ENCODE data around the gene SAFB. TPM values are rescaled to one million over a fixed set of nuclear protein-coding genes. Genes with fewer than 3 reads are reported as not detected.

Gene SAFB
- total and polyA plus RNA-seq, 2 of the 4 experiments (the other 2 are of a cell fraction), result 18.5 to 41.2 TPM

GRCh38 chr19:5619946-5620345 lies 2.9 kb upstream of the SAFB start:
- BruUV-seq (replicated peaks), result no TSS peak
- intact Hi-C loops (cut with micrococcal nuclease), result loop anchor here (5.0 kb wide), 1 partner anchor 47 kb away; no protein-coding TSS in a partner anchor

More at GRCh38 chr19:5619946-5620345, 2.9 kb upstream of the SAFB start:
- Histone ChIP-seq H3K9me3 (ENCODE audit: control insufficient read depth, insufficient read depth, low read length) (no peaks in the 10 kb centered on the region), H3K4ac (ENCODE audit: low read depth, low read length) (no peak overlapping the region), H4K5ac (ENCODE audit: low read depth, low read length) (no peak overlapping the region), H3K79me1 (ENCODE audit: low read depth in 1 of 2, low read length in 2 of 2) (peaks cover 34 to 56% of the 10 kb centered on the region in 2 experiments), H2AK5ac (ENCODE audit: low read depth, low read length) (no peak overlapping the region), H3K9ac (ENCODE audit: low read depth, low read length) (no peak overlapping the region), H3K27ac (ENCODE audit: insufficient read depth, low read length) (no peak overlapping the region), H3K4me1 (ENCODE audit: control insufficient read depth, insufficient read depth, low read length) (peaks cover 7% of the 10 kb centered on the region), H3K27me3 (ENCODE audit: control insufficient read depth, insufficient read depth, low read length) (no peaks in the 10 kb centered on the region), H2BK20ac (ENCODE audit: low read depth, low read length) (no peak overlapping the region), H2AFZ (replicated peaks; ENCODE audit: low read length, poor library complexity) (no peak overlapping the region), H2BK15ac (ENCODE audit: low read depth, low read length) (no peak overlapping the region), H3K36me3 (ENCODE audit: control insufficient read depth, insufficient read depth, low read length) (peaks cover 31% of the 10 kb centered on the region), H4K91ac (ENCODE audit: insufficient read depth, low read depth, low read length) (no peak overlapping the region), H3K14ac (replicated peaks; ENCODE audit: low read depth, low read length) (no peak overlapping the region), H2BK120ac (ENCODE audit: low read depth, low read length) (no peak overlapping the region), H3K4me3 (ENCODE audit: insufficient read depth, low read depth, low read length) (no peak overlapping the region), H3K18ac (ENCODE audit: low read depth, low read length) (no peak overlapping the region), H2AK9ac (replicated peaks; ENCODE audit: low read depth, low read length, poor library complexity) (no peak overlapping the region), H3K23ac (ENCODE audit: low read depth, low read length) (no peak overlapping the region), H3K56ac (ENCODE audit: extremely low read depth, insufficient read depth, low read length) (no peak overlapping the region), H4K20me1 (ENCODE audit: insufficient read depth, low read length) (peaks cover 51% of the 10 kb centered on the region), H4K8ac (ENCODE audit: low read depth in 2 of 2, low read length in 2 of 2) (no peak overlapping the region), H2BK5ac (ENCODE audit: low read depth, low read length, poor library complexity, severe bottlenecking) (no peak overlapping the region), H3K4me2 (ENCODE audit: low read depth, low read length) (no peak overlapping the region), H3K9me1 (ENCODE audit: insufficient read depth, low read length) (peaks cover 4% of the 10 kb centered on the region; the same call in 1 of the 2 replicates)
- WGBS, 2 experiments (ENCODE audit: extremely low coverage in 2 of 2, insufficient read length in 1 of 2), result no CpG with 5 or more reads among the region's 3 CpGs
- POLR2A ChIA-PET (ENCODE audit: unreplicated experiment), result interaction anchor here (0.6 kb wide), 1 partner anchor 98 kb away, joined by 3 read pairs; no protein-coding TSS in a partner anchor
- CTCF ChIA-PET, result no interaction called here
- TF ChIP-seq SMC3 (IDR thresholded peaks at IDR 0.05; ENCODE audit: low read depth, low read length) (no peak), RFX5 (IDR thresholded peaks at IDR 0.05; ENCODE audit: low read depth, low read length) (no peak), BHLHE40 (IDR thresholded peaks at IDR 0.05; ENCODE audit: low read depth, low read length) (no peak), ELK1 (IDR thresholded peaks at IDR 0.05; ENCODE audit: borderline replicate concordance, low read depth, low read length) (no peak), RAD21 (IDR thresholded peaks at IDR 0.05; ENCODE audit: low read length) (no peak), CEBPB (IDR thresholded peaks at IDR 0.05; ENCODE audit: low read depth, low read length) (no peak), NFE2L2 (IDR thresholded peaks at IDR 0.05; ENCODE audit: low read depth, low read length) (no peak), MAFK (IDR thresholded peaks at IDR 0.05; ENCODE audit: low read depth, low read length) (no peak), USF2 (IDR thresholded peaks at IDR 0.05; ENCODE audit: low read depth, low read length) (no peak), FOS (IDR thresholded peaks at IDR 0.05; ENCODE audit: low read depth, low read length) (no peak)
- TF ChIP-seq, protein P1, sequence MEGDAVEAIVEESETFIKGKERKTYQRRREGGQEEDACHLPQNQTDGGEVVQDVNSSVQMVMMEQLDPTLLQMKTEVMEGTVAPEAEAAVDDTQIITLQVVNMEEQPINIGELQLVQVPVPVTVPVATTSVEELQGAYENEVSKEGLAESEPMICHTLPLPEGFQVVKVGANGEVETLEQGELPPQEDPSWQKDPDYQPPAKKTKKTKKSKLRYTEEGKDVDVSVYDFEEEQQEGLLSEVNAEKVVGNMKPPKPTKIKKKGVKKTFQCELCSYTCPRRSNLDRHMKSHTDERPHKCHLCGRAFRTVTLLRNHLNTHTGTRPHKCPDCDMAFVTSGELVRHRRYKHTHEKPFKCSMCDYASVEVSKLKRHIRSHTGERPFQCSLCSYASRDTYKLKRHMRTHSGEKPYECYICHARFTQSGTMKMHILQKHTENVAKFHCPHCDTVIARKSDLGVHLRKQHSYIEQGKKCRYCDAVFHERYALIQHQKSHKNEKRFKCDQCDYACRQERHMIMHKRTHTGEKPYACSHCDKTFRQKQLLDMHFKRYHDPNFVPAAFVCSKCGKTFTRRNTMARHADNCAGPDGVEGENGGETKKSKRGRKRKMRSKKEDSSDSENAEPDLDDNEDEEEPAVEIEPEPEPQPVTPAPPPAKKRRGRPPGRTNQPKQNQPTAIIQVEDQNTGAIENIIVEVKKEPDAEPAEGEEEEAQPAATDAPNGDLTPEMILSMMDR (conservative IDR thresholded peaks at IDR 0.05; ENCODE audit: low read depth, low read length), result no peak
- ATAC-seq (ENCODE audit: low read depth) (no peak), DNase-seq (no peak)
- in situ Hi-C loops (cut with MboI; ENCODE audit: low sequenced_read_pairs), result no loop called here
- dilution Hi-C loops (cut with HindIII; ENCODE audit: low sequenced_read_pairs, unreplicated experiment), result no loop called here
